Hindlimb muscle (tissue), 1 donor: Measurements from ENCODE around the gene FUOM. TPM values are rescaled to one million over a fixed set of nuclear protein-coding genes. Genes with fewer than 3 reads are reported as not detected.
A peak's percentile ranks its signal among the peaks of the same experiment; 100 is the strongest.

Experiments used
- DNase-seq: peaks from one replicate; pipeline ENCODE4 v3.0.0-alpha.2; 2013
- polyA plus RNA-seq: library from polyadenylated mRNA; unstranded; fragments of 120-200 nt; gene quantifications from one replicate; pipeline ENCODE4 v1.2.1, GENCODE V29; 2013; ENCODE audit not compliant: insufficient read length

Gene FUOM
- polyA plus RNA-seq, 1 donor, result 5.4 TPM

GRCh38 chr10:133309720-133310398 lies 48.0 kb downstream of the FUOM start:
- no peak for DNase-seq

GRCh38 chr10:133309100-133309719 lies 48.6 kb downstream of the FUOM start:
- peak; percentile 86 for DNase-seq

DNA sequence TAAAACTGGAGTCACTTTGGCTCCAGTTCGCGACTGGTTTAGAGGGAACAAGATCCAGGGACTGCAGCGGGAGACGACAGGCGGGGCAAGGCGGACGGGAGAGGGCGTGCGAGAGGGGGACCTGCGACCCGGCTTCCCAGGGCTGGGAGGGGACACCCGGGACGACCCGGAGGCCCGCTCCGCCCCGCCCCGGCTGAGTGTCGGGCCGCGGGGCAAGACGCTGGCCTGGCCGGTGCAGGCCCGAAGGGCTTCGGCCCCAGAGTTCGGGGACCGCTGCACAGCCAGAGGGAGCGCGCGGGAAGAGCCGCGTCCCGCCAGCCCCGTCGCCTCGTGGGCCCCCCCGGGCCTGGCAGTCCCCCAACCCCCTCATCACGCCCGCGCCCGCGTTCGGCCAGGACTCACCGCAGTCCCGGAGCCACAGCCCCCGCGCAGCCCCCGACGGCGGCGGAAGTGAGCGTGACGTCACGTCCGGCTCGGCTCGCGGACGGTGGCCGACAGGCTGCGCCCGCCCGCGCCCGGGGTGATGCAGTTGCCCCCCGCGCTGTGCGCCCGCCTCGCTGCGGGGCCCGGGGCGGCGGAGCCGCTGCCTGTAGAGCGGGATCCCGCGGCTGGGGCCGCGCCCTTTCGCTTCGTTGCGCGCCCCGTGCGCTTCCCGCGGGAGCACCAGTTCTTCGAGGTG lies 49.3 kb downstream of the FUOM start, which contains the start of the genes TUBGCP2 and ZNF511:
Gene TUBGCP2 (minus strand): TSS at position 452 of the 679 bp plus-strand sequence. CDS start 5,931 bp downstream, outside the sequence.
Gene ZNF511 (plus strand): TSS at position 494 of the 679 bp plus-strand sequence. CDS start 30 bp downstream, at position 524.
- peak; percentile 93 for DNase-seq

- DNase-seq, result peak; percentile 43
Measured at GRCh38 chr10:133307776-133308420, 49.9 kb downstream of the FUOM start.

GRCh38 chr10:133306941-133307379 lies 50.9 kb downstream of the FUOM start:
- DNase-seq, result no peak

DNA sequence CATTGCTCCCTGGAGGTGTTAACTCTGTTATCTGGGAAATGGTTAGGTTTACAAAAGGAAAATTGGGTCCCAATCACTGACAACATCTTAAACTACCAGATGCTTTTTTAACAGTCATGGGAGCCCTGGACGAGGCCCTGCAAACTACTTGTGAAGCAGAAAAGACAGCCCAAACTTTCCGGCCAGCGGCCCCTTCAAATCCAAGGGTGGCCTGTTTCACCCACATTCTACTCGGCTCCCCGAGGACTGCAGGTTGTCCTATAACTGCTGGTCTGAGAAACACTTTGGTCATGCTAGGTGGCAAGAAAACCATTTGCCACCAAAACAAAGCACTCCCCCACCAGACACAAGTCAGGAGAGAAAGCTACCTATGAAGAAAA lies 51.7 kb downstream of the FUOM start:
- no peak for DNase-seq

Other genes with a start within 250 kb of the FUOM start
- 10.7 TPM for gene KNDC1, start 197.8 kb downstream of the FUOM start, polyA plus RNA-seq
- not detected for gene UTF1, start 127.8 kb downstream of the FUOM start, polyA plus RNA-seq
- 0.22 TPM for gene VENTX, start 120.2 kb downstream of the FUOM start, polyA plus RNA-seq
- gene ADAM8, start 81.2 kb downstream of the FUOM start, polyA plus RNA-seq, result 3.3 TPM
- 50.3 TPM for gene TUBGCP2, start 49.1 kb downstream of the FUOM start, polyA plus RNA-seq
- gene ZNF511, start 49.1 kb downstream of the FUOM start, polyA plus RNA-seq, result 40.7 TPM
- gene CALY, start 21.1 kb downstream of the FUOM start, polyA plus RNA-seq, result not detected
- gene PRAP1, start 10.6 kb downstream of the FUOM start, polyA plus RNA-seq, result 0.22 TPM
- 152 TPM for gene ECHS1, start 15.3 kb upstream of the FUOM start, polyA plus RNA-seq
- 4.7 TPM for gene PAOX, start 21.2 kb upstream of the FUOM start, polyA plus RNA-seq
- gene MTG1, start 36.1 kb upstream of the FUOM start, polyA plus RNA-seq, result 47.4 TPM
- 4.6 TPM for gene SPRN, start 66.6 kb upstream of the FUOM start, polyA plus RNA-seq
- gene SCART1, start 95.9 kb upstream of the FUOM start, polyA plus RNA-seq, result 1.1 TPM
- 1.6 TPM for gene CYP2E1, start 169.3 kb upstream of the FUOM start, polyA plus RNA-seq
- gene SYCE1, start 207.6 kb upstream of the FUOM start, polyA plus RNA-seq, result 0.43 TPM